Mesenchymal stem cell (in vitro differentiated cells and primary cell): ENCODE measurements around the gene CLOCK.

Source experiments
- DNase-seq: peaks from one replicate; pipeline ENCODE4 v3.0.0-alpha.2; 2013
- H2AFZ ChIP-seq: one replicate; pipeline ENCODE4 v1.6.1; 2013; ENCODE audit warnings: low read depth, mild to moderate bottlenecking, control low read depth, inconsistent platforms, low read length, moderate library complexity
- H2AK5ac ChIP-seq: 2 replicates; pipeline ENCODE4 v1.6.1; 2013; ENCODE audit warnings: low read length, moderate library complexity, mild to moderate bottlenecking, inconsistent platforms; ENCODE audit not compliant: severe bottlenecking
- H2BK120ac ChIP-seq: one replicate; pipeline ENCODE4 v1.6.1; 2013; ENCODE audit warnings: low read depth, mild to moderate bottlenecking, inconsistent platforms, low read length, moderate library complexity
- H2BK12ac ChIP-seq, 2 experiments: one replicate each; pipeline ENCODE4 v1.6.1; 2013; ENCODE audit warnings: inconsistent platforms in 2 of 2, low read length in 2 of 2, mild to moderate bottlenecking in 2 of 2, moderate library complexity in 2 of 2, control low read depth in 1 of 2
- H2BK15ac ChIP-seq: one replicate; pipeline ENCODE4 v1.6.1; 2013; ENCODE audit warnings: mild to moderate bottlenecking, low read depth, inconsistent platforms; ENCODE audit not compliant: poor library complexity, severe bottlenecking
- H2BK5ac ChIP-seq: 2 replicates; pipeline ENCODE4 v1.6.1; 2013; ENCODE audit warnings: low read depth, mild to moderate bottlenecking, low read length, control low read depth, inconsistent platforms; ENCODE audit not compliant: poor library complexity, severe bottlenecking
- H3K14ac ChIP-seq, 2 experiments: one replicate each; pipeline ENCODE4 v1.6.1; 2013; ENCODE audit warnings: inconsistent platforms in 2 of 2, low read length in 2 of 2, control low read depth in 1 of 2, mild to moderate bottlenecking in 1 of 2, moderate library complexity in 1 of 2
- H3K18ac ChIP-seq, 2 experiments: one replicate each; pipeline ENCODE4 v1.6.1; 2013; ENCODE audit warnings: inconsistent platforms in 2 of 2, low read length in 2 of 2, control low read depth in 1 of 2, low read depth in 1 of 2, mild to moderate bottlenecking in 1 of 2
- H3K23ac ChIP-seq, 2 experiments: one replicate each; pipeline ENCODE4 v1.6.1; 2013; ENCODE audit warnings: inconsistent platforms in 2 of 2, low read length in 2 of 2, mild to moderate bottlenecking in 2 of 2, moderate library complexity in 2 of 2, control low read depth in 1 of 2
- H3K27ac ChIP-seq: 2 replicates; pipeline ENCODE4 v1.5.1; 2013; ENCODE audit warnings: mild to moderate bottlenecking, moderate library complexity, low read length, control low read depth, inconsistent platforms; ENCODE audit not compliant: poor library complexity, severe bottlenecking
- H3K27me3 ChIP-seq, 2 experiments: 2 replicates each; pipeline versions ENCODE4 v1.6.1 to v1.7.0; 2013; ENCODE audit warnings: low read length in 2 of 2, mild to moderate bottlenecking in 2 of 2, moderate library complexity in 2 of 2, control low read depth in 1 of 2, inconsistent platforms in 1 of 2; ENCODE audit not compliant: control insufficient read depth in 1 of 2, insufficient read depth in 1 of 2
- H3K36me3 ChIP-seq, 2 experiments: 2 replicates each; pipeline versions ENCODE4 v1.6.1 to v1.7.0; 2013; ENCODE audit warnings: low read length in 2 of 2, control low read depth in 1 of 2, inconsistent platforms in 1 of 2, low read depth in 1 of 2, mild to moderate bottlenecking in 1 of 2; ENCODE audit not compliant: insufficient read depth in 2 of 2, control insufficient read depth in 1 of 2
- H3K4ac ChIP-seq, 2 experiments: one replicate each; pipeline ENCODE4 v1.6.1; 2013; ENCODE audit warnings: inconsistent platforms in 2 of 2, low read length in 2 of 2, mild to moderate bottlenecking in 2 of 2, moderate library complexity in 2 of 2, control low read depth in 1 of 2, low read depth in 1 of 2
- H3K4me1 ChIP-seq: 2 replicates; pipeline ENCODE4 v1.6.1; 2013; ENCODE audit warnings: low read depth, low read length, control low read depth; ENCODE audit not compliant: control insufficient read depth, insufficient read depth
- H3K4me2 ChIP-seq: 2 replicates; pipeline ENCODE4 v1.6.1; 2013; ENCODE audit warnings: low read length, mild to moderate bottlenecking, inconsistent platforms; ENCODE audit not compliant: poor library complexity, severe bottlenecking
- H3K4me3 ChIP-seq, 2 experiments: 2 replicates each; pipeline versions ENCODE4 v1.5.1 to v1.7.0; 2013; ENCODE audit warnings: low read length in 2 of 2, mild to moderate bottlenecking in 2 of 2, control low read depth in 1 of 2, low read depth in 1 of 2; ENCODE audit not compliant: insufficient read depth in 1 of 2
- H3K79me1 ChIP-seq: replicated peaks from 2 replicates; pipeline ENCODE4 v1.6.1; 2013; ENCODE audit warnings: mild to moderate bottlenecking, control low read depth, low read length, inconsistent platforms; ENCODE audit not compliant: poor library complexity, severe bottlenecking
- H3K9ac ChIP-seq: 2 replicates; pipeline ENCODE4 v1.7.0; 2013; ENCODE audit warnings: mild to moderate bottlenecking, low read length, moderate library complexity
- H3K9me3 ChIP-seq: 2 replicates; pipeline ENCODE4 v1.7.0; 2013; ENCODE audit warnings: mild to moderate bottlenecking, low read length; ENCODE audit not compliant: control insufficient read depth
- H4K8ac ChIP-seq: one replicate; pipeline ENCODE4 v1.6.1; 2013; ENCODE audit warnings: inconsistent platforms, mild to moderate bottlenecking, low read length, moderate library complexity
- H4K91ac ChIP-seq: one replicate; pipeline ENCODE4 v1.6.1; 2013; ENCODE audit warnings: mild to moderate bottlenecking, low read length, inconsistent platforms
- WGBS: methylation state at CpG from one replicate; pipeline ENCODE4 v1.1.7; 2013; ENCODE audit warnings: mixed read lengths; 5-methylcytosine and 5-hydroxymethylcytosine counted together

CLOCK gene

DNA sequence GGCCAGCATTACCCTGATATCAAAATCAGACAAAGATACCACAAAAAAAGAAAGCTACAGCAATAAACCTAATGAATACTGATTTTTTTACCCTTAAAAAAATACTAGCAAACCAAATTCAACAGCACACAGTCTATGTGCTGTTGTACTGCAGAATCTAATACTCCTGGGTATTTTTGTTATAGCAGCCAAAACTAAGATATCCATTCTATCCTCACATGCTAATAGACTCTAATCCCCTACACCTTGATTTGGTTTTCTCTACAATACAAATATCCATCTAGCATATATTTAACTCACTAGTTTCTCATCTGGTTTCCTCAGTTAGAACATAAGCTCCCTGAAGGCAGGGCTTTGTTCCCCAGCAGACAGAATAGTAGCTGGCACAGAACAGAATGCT lies 12.4 kb downstream of the CLOCK start:
- Histone ChIP-seq H3K4me3 (no peak overlapping the region), H3K14ac (no peak overlapping the region), H3K4ac (no peak overlapping the region), H4K8ac (no peak overlapping the region), H3K4me1 (no peaks in the 10 kb centered on the region), H3K9me3 (peaks cover 3% of the 10 kb centered on the region), H2AFZ (no peak overlapping the region), H3K9ac (no peak overlapping the region), H3K18ac (no peak overlapping the region), H3K23ac (no peak overlapping the region), H3K79me1 (peaks cover 11% of the 10 kb centered on the region), H2BK5ac (no peak overlapping the region), H3K36me3 (peaks cover 0 to 2% of the 10 kb centered on the region in 2 experiments), H2BK120ac (no peak overlapping the region), H3K27ac (no peak overlapping the region), H4K91ac (no peak overlapping the region), H2AK5ac (no peak overlapping the region), H2BK15ac (no peak overlapping the region), H2BK12ac (no peak overlapping the region), H3K27me3 (no peaks in the 10 kb centered on the region), H3K4me2 (no peak overlapping the region)
- DNase-seq: no peak

DNA sequence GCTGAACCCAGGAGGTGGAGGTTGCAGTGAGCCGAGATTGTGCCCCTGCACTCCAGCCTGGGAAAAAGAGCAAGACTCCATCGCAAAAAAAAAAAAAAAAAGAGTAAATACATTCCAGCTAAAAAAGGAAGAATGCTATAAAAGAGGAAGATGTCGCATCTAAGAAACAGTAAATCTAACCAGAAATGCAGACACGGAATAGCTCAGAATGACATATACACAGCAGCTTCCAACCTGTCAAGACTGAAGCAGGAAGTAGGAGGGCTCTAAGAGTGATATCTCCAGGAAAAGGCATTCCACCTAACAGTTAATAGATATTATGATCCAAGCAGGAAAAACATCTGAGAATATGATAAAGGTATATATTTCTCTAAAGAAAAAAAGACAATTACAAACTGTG lies 16.0 kb downstream of the CLOCK start:
- no CpG with 5 or more reads among the region's 4 CpGs for WGBS
- H3K23ac ChIP-seq: no peak overlapping the region
- H3K36me3 ChIP-seq: peaks cover 0 to 2% of the 10 kb centered on the region in 2 experiments
- no peak overlapping the region for H3K18ac ChIP-seq
- H2BK15ac ChIP-seq: no peak overlapping the region
- H3K9me3 ChIP-seq: peaks cover 3% of the 10 kb centered on the region
- no peak overlapping the region for H2BK120ac ChIP-seq
- H3K9ac ChIP-seq: no peak overlapping the region
- no peak overlapping the region for H4K91ac ChIP-seq
- no peak overlapping the region for H3K14ac ChIP-seq
- no peak overlapping the region for H2BK12ac ChIP-seq
- H3K79me1 ChIP-seq: peaks cover 5% of the 10 kb centered on the region
- no peak for DNase-seq
- H4K8ac ChIP-seq: no peak overlapping the region
- no peak overlapping the region for H2AFZ ChIP-seq
- H3K4ac ChIP-seq: no peak overlapping the region
- H2BK5ac ChIP-seq: no peak overlapping the region
- no peak overlapping the region for H3K27ac ChIP-seq
- no peak overlapping the region for H3K4me2 ChIP-seq
- no peaks in the 10 kb centered on the region for H3K4me1 ChIP-seq
- no peaks in the 10 kb centered on the region for H3K27me3 ChIP-seq
- H2AK5ac ChIP-seq: no peak overlapping the region
- no peak overlapping the region for H3K4me3 ChIP-seq

GRCh38 chr4:55530167-55530566 lies 16.5 kb downstream of the CLOCK start:
- H3K36me3 ChIP-seq: peaks cover 0 to 2% of the 10 kb centered on the region in 2 experiments
- no peak overlapping the region for H3K4me2 ChIP-seq
- no peak overlapping the region for H3K4me3 ChIP-seq
- no peak overlapping the region for H4K8ac ChIP-seq
- H2AK5ac ChIP-seq: no peak overlapping the region
- H3K9ac ChIP-seq: no peak overlapping the region
- no peak overlapping the region for H4K91ac ChIP-seq
- H3K79me1 ChIP-seq: peaks cover 5% of the 10 kb centered on the region
- no peaks in the 10 kb centered on the region for H3K4me1 ChIP-seq
- no peak overlapping the region for H3K4ac ChIP-seq
- DNase-seq: no peak
- WGBS: 100% methylated on average over 2 of the region's 4 CpGs
- no peak overlapping the region for H3K18ac ChIP-seq
- no peak overlapping the region for H3K27ac ChIP-seq
- H3K9me3 ChIP-seq: peaks cover 3% of the 10 kb centered on the region
- H3K23ac ChIP-seq: no peak overlapping the region
- no peak overlapping the region for H2AFZ ChIP-seq
- no peaks in the 10 kb centered on the region for H3K27me3 ChIP-seq
- H2BK12ac ChIP-seq: no peak overlapping the region
- H3K14ac ChIP-seq: no peak overlapping the region
- H2BK5ac ChIP-seq: no peak overlapping the region
- H2BK120ac ChIP-seq: no peak overlapping the region
- no peak overlapping the region for H2BK15ac ChIP-seq

- no peak for DNase-seq
- Histone ChIP-seq H3K27me3 (no peaks in the 10 kb centered on the region), H3K4me3 (no peak overlapping the region), H3K79me1 (peaks cover 3% of the 10 kb centered on the region), H3K4me2 (no peak overlapping the region), H3K23ac (no peak overlapping the region), H2BK12ac (no peak overlapping the region), H3K36me3 (peaks cover 0 to 2% of the 10 kb centered on the region in 2 experiments), H3K14ac (no peak overlapping the region), H3K9ac (no peak overlapping the region), H2BK120ac (no peak overlapping the region), H3K27ac (no peak overlapping the region), H4K8ac (no peak overlapping the region), H4K91ac (no peak overlapping the region), H2AK5ac (no peak overlapping the region), H3K18ac (no peak overlapping the region), H3K4ac (no peak overlapping the region), H2BK5ac (no peak overlapping the region), H2BK15ac (no peak overlapping the region), H3K9me3 (peaks cover 3% of the 10 kb centered on the region), H2AFZ (no peak overlapping the region), H3K4me1 (no peaks in the 10 kb centered on the region)
- WGBS: 94% methylated on average over 3 of the region's 3 CpGs
Observed at GRCh38 chr4:55528491-55528890, 18.2 kb downstream of the CLOCK start.
